GM19238 (cell line): Measurements from ENCODE around the gene PTGER3.
A peak's percentile ranks its signal among the peaks of the same experiment; 100 is the strongest.

ENCODE experiments used
- DNase-seq: peaks from one replicate; pipeline ENCODE4 v3.0.0; 2011; ENCODE audit warnings: low spot score; ENCODE audit not compliant: insufficient read length

The PTGER3 gene

GRCh38 chr1:71047635-71048607, at the start of gene PTGER3:
PTGER3 (minus strand) TSS chr1:71047816; CDS start chr1:71047577, 239 bp downstream.
- no peak for DNase-seq

- no peak for DNase-seq
Observed at GRCh38 chr1:71094913-71095312, 47.3 kb upstream of the PTGER3 start.

DNA sequence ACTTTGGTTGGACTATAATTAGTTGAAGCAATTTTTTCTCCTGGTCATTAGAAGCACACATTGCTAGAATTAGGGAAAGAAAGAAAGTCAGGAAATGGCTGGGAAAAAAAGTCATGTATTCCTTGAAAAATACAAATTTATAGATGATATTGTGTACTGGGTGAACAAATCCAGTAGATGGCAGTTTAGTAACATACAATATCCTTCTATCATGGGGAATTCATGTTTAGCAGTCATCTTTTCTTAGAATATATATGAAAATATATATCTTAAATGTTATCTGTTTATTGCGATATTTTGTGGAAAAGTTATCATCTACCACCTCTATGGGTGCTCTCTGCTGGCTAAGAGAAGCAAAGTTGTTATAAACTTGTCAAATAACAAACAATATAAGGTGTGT, 46.3 kb upstream of the PTGER3 start:
- no peak for DNase-seq

DNA sequence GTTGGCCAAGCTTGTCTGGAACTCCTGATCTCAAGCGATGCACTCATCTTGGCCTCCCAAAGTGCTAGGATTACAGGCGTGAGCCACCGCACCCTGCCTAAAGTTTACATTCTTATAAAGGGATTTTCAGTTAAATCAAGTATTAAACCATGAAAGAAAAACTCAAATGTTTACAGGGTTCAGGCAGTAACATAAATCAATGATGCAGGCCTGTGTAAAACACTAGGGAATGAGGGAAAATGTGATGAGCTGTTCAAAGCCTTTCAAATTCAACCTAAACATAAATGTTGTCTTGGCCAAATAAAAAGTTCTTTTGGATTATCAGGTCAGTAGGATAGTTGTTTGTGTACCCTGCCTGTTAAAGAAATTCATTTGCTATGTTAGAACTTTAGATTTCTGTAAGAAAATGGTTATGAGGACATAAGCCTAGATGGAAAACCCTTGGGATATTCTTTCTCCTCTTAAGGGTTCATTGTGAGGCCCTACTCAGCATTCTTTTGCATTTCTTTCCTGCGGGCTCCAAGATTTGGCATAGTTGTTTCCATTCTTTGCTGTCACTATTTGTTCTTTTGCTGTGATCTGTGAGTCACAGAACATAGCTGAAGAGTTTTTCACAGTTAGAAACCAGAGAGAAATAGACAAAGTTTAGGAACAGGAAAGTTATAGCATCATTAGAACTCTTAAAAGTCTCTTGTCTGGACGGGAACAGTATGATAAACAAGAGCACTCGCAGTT, 42.1 kb upstream of the PTGER3 start:
- no peak for DNase-seq

- no peak for DNase-seq
Observed at GRCh38 chr1:71088645-71089287, 41.1 kb upstream of the PTGER3 start.

GRCh38 chr1:71087713-71088112, 40.1 kb upstream of the PTGER3 start:
- DNase-seq: no peak

- DNase-seq: no peak
Observed at GRCh38 chr1:71087060-71087459, 39.4 kb upstream of the PTGER3 start.

DNA sequence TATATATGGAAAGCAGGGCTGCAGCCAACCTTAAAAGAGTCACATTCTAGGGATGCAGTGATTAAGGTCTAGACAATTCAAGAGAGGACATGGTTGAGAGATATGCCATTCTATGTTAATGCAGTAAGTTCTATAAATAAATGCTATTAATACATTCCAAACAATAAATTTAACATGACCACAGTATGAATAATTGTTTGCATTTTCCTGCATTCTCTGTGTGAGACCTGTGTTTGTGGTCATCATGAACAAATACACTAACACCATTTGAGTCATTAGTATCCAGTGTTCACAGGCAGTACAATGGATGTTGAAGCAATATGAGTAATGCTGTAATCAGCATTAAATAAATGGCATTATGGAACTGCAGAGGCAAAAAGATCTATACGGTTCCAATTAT, 38.7 kb upstream of the PTGER3 start:
- no peak for DNase-seq

- DNase-seq: no peak
Observed at GRCh38 chr1:71083271-71083670, 35.7 kb upstream of the PTGER3 start.

- no peak for DNase-seq
Observed at GRCh38 chr1:71081697-71082080, 34.1 kb upstream of the PTGER3 start.

DNA sequence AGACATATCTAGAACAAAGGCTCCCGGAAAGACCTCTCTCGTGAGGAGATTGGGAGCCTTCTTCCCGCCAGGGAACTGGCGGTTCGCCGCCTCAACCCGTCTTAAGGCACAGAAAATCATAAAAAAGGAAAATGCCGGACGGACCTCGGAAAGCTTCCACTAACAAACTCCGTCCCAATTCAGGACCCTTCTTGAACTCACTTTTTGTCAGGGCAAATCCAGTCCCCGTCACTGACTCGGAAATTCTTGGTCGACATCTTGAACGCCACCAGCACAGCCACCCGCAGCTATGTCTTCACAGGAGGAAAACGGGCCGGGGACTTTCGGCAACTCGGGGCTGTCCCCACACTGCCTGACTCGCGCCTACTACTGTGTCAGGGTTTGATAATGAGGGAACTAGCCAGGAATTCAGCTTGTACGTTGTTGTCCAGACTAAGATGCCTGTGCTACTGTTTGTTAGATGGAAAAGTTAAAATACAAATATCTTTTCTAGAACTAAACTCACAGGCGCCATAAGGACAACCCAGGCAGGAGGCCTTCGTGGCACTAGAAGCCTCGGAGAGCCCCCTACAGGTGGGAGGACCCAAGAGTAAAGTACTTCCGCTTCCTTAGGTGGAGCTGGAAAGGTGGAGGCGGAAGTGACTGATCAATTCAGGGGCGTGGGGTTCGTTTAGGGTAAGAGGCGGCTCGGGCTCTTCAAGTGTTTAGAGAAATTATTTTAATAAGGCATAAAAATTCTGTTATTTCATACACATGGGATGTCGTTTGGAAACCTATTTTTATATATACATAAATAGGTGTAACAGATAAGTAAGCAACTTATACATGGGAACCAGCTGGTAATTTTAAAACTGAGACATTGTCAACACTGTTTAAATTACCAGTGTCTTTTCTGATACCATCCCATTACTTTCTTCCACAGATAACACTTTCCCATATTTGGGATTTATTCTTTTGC, 33.4 kb upstream of the PTGER3 start, which contains the start of gene ZRANB2:
TSS of gene ZRANB2 (minus strand) at position 297 of the 958 bp plus-strand sequence. CDS start at position 257, 40 bp downstream.
- peak; percentile 76 for DNase-seq

DNA sequence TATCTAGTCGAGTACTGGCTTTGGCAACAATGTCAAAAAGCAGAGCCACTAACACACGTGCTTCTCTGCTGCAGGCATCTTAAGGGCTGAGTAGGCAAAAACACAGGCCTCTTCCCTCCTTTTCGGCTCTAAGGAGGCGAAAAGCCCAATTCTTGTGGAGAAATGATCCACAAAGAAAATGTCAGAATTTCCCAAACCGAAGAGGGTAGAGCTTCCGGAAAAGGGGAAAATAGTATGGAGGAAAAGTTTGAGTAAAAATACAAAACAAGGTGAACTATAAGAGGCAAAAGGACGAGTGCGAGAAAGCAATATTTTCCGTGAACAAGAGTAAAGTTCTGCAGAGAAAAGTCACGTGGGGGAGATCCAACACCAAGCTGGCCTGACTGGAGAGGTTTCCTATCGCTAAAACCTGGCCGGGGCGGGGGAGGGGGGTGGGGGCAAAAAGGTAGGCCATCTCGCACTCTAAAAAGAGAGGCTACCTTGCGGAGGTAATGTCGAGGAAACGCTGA, 32.7 kb upstream of the PTGER3 start:
- DNase-seq: no peak

DNA sequence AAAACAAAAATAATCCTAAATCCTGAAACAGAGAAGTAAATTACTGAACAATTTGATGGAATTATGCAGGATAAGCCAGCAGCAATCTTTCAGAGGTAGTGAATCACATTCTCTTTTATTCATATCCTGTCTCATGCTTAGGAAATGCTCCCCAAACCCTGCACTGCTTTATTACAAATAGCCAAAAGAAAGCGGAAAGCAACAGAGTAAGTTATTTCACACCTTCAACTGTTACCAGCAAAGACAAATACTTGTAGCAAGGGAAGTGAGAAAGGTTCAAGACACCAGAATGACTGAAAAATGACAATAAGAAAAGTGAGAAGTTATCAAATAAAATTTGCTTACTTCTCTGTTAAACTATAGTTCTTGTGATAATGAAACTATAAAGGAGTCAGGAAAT, 27.1 kb upstream of the PTGER3 start:
- DNase-seq: no peak

DNA sequence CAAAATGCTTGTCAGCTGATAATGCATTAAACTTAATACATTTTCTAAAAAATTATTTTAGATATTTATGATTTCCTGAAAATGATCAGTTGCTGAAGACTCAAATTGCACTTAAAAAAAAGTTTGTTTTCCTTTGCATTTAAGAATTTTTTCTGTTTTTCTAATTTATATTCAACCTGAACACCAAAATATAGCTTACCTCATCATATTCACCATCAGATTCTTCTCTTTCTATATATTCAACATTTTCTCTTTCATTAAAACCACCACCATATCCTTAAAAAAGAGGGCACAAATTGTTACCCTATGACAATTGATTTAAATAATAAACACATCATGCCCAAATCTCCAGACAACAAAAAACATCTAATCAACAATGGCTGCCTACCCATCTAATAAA, 24.7 kb upstream of the PTGER3 start:
- no peak for DNase-seq

DNA sequence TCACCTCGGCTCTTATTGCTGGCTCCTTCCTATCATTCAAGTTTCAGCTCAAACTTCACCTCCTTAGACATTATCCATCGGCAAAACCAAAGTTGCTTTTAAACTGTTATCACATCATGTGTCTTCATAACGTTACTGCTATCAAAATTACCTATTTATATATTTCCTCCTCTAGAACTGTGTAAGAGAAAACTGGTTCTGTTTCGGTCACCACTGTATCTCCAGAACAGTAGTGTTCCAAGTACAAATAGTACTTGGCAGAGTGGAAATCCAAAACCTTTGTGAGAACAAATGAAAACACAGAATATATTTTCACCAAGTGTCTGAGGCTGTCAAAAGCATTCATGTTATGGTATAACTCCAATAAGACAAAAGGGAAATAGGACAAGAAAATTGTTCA, 24.1 kb upstream of the PTGER3 start:
- DNase-seq: no peak

DNA sequence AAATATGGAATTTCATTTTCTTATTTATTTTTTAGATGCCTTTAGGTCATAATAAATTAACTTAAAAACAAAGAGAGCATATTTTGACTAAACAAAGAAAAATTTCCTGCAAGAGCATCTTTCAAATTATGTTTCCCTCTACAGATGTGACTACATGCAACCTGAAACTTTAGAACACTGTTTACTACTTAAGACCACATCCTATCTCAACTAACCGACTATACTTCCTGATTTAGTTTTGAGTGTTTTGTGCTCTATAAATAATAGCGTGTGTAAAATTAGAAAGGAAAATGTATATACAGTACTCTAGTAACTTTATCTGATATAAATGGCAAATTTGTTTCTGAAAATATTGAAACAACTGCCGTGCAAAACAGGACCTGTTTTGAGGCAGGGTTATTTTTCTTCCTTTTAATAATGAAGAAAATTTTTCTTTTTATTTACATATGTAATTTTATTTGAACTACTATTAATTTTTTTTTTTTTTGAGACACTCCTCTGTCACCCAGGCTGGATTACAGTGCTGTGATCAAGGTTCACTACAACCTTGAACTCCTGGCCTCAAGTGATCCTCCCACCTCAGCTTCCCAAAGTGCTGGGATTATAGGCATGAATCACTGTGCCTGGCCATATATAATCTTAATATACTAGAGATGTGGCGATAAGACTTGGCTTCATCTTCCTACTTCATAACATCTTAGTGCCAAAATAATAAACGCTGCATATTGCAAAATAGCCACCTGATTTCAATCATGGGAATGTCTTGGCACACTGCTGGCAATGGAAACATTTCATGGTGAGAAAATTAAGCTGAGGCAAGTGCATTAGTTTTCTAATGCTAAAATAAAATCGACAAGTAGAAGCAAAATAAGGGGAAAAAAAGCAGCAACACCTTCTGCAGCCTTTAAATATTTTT, 21.0 kb upstream of the PTGER3 start:
- no peak for DNase-seq

GRCh38 chr1:71054791-71055190, 7.2 kb upstream of the PTGER3 start:
- no peak for DNase-seq

DNA sequence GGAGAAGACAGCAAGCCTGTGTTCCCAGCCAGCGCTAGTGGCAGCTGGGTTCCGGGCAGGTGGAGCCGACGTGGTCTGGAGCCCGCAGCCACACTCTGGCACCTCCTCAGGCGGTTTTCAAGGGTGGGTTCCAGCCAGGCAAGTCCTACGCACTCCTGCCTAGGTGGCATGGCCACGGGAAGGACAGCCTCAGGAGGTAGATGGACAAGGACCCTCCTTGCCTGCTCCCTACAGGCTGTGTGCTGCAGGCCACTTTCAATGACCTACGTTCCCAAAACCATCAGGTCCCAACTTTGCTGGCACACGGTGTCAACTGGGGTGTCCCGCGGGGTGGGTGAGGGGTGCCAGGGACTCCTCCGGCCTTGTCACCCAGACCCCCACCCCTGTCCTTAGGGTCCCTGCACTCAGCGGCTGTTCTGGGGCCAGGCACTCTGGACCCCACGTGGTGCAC, 6.7 kb upstream of the PTGER3 start:
- DNase-seq: no peak

GRCh38 chr1:71053758-71054157, 6.1 kb upstream of the PTGER3 start:
- no peak for DNase-seq
